ENCODE results near the gene DEFB114.

Gene DEFB114

DNA sequence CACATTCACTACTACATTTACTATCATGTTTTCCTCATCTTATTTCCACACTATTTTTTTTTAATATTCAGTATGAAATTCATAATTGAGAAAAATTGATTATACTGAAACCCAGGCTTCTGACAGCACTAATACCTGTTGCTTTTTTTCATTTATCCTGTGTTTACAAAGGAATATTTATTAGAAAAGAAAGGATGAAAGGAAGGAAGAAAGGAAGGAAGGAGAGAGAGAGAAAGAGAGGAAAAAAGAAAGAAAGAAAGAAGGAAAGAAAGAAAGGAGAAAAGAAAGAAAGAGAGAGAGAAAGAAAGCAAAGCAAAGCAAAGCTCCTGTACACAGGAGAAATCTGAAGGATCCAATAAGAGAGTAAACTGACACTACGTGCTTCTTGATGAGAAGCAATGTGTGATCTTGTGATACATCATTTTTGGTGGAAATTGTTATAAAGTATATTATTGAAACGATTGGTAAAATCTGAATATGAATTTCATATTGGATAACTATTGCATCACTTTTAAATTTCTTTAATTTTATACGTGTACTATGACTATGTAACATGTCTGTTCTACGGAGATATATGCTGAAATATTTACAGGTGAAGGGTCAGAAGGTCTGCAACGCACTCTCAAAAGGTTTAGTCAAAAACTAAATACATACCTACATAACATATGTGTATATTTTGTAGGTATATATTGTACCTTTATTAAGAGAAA, 43.9 kb downstream of the DEFB114 start:
- TF ChIP-seq CTCF (IDR thresholded peaks at IDR 0.05; ENCODE audit: borderline replicate concordance, insufficient read depth, low read depth, low read length): no peak
- no peak overlapping the region for H3K4me3 ChIP-seq (ENCODE audit: low read depth, low read length)

- TF ChIP-seq CTCF (IDR thresholded peaks at IDR 0.05; ENCODE audit: borderline replicate concordance, insufficient read depth, low read depth, low read length): no peak
- H3K4me3 ChIP-seq (ENCODE audit: low read depth, low read length): no peak overlapping the region
These were observed 44.7 kb downstream of the DEFB114 start for GRCh38 chr6:49919261-49919660.

- no peak for TF ChIP-seq CTCF (IDR thresholded peaks at IDR 0.05; ENCODE audit: borderline replicate concordance, insufficient read depth, low read depth, low read length)
- H3K4me3 ChIP-seq (ENCODE audit: low read depth, low read length): no peak overlapping the region
These were observed 45.2 kb downstream of the DEFB114 start for GRCh38 chr6:49918787-49919186.

DNA sequence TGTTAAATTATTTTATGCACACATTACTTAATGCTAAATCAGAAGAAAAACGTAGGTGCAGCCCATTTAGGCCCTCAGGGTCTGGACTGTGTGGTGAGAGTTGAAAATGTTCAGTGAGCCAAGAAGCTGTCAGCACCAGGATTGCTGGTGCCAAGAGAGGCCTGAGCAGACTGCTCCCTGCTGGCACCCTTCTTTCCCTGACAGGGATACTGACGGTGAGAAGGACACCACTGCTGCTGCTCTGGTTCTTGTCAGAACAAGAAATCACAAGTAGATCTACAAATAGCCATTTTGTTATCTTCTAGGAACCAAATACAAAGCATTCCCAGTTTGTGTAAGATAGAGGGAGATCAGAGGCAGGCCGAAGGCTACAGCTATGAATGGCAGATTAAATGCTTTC, 48.9 kb downstream of the DEFB114 start:
- H3K4me3 ChIP-seq (ENCODE audit: low read depth, low read length): no peak overlapping the region
- no peak for TF ChIP-seq CTCF (IDR thresholded peaks at IDR 0.05; ENCODE audit: borderline replicate concordance, insufficient read depth, low read depth, low read length)

DNA sequence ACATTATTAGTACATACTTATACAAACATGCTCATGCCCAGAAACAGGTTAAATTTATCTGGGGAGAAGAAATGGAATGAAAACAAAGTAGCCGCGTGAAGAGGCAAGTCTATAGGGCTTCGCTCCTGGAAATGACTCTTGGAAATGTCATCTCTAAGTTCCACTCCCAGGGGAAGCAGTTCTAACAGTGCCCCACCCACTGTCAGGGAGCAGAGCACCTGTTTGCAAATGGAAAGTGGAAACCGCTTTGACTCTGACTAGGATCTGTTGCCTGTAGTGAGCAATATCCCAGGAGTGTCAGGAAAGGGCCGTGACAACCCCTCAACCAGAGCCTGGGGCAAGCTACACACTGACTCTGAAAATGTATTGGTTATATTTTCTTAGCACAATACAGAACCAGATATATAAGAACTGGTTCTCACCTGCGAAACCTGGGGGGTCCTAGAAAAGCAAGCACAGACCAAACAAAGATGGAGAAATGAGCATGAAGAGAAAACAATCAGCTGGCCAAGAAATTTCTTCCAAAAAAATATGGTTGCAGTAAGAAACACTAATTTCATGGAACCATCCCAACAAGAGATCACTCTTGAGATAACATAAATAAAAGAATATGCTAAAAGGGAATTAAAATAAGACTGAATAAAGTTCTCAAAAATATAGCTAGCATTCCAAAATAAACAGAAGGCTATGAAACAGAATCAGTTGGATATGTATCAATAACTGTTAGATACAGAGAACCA, 50.2 kb downstream of the DEFB114 start:
- TF ChIP-seq CTCF (IDR thresholded peaks at IDR 0.05; ENCODE audit: borderline replicate concordance, insufficient read depth, low read depth, low read length): no peak
- H3K4me3 ChIP-seq (ENCODE audit: low read depth, low read length): no peak overlapping the region

GRCh38 chr6:49912196-49912595, 51.8 kb downstream of the DEFB114 start:
- no peak for TF ChIP-seq CTCF (IDR thresholded peaks at IDR 0.05; ENCODE audit: borderline replicate concordance, insufficient read depth, low read depth, low read length)
- no peak overlapping the region for H3K4me3 ChIP-seq (ENCODE audit: low read depth, low read length)

DNA sequence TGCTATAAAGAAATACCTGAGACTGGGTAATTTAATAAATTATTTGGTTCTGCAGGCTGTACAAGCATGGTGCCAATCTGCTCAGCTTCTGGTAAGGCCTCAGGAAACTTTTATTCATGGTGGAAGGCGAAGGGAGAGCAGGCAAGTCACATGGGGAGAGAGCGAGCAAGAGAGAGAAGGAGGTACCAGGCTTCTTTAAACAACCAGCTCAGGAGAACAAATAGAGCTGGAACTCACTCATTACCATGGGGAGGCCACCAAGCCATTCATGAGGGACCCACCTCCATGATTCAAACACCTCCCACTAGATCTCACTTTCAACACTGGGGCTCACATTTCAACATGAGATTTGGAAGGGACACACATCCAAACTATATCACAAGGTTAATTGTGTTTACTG, 52.7 kb downstream of the DEFB114 start:
- no peak overlapping the region for H3K4me3 ChIP-seq (ENCODE audit: low read depth, low read length)
- TF ChIP-seq CTCF (IDR thresholded peaks at IDR 0.05; ENCODE audit: borderline replicate concordance, insufficient read depth, low read depth, low read length): no peak

All from GM12875 (cell line).